ENCODE results near the gene FOXB1. TPM values are rescaled to one million over a fixed set of nuclear protein-coding genes. Genes with fewer than 3 reads are reported as not detected.

Gene FOXB1
- total RNA-seq, result 1 to 10 TPM; 1.2 to 2.8 TPM

DNA sequence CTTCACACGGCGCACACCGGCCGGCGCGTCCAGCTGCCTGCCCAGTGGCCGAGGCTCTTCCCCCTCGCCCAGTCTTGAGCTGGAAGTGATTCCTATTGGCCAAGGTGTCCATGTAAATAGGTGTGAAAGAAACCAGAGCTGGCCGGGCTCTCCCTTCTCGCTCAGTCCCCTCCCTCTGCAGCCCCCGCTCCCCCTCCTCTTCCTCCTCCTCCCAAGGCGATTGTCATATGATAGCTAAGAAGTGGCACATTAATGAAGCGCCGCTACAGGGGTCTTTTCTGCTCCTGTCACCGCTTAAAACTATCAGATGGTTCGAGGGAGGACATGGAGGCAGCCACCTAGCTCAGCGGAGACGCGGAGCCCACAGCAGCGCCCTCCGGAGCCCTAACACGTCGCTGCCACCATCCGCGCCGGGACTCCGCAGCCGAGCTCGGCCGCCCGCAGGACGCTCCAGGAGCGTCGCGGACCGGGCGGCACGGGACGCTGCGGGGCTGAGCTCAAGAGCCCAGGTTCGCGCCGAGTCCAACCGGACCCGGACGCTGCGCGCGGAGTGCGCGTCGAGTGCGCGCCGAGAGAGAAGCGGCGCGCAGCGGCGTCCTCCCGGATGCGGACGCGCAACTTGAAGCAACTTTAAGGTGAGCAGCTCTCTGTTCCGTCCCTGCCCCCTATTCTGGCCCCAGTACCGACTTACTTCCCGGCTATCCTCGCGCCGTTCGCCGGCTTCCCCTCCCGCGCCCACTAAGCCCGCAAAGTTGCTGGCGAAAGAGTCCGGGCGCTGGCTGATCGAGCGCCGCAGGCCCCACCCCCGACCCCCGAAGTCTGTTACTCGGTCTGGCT lies at the start of gene FOXB1:
Gene FOXB1, plus strand, starts transcription at position 303 of the 837 bp plus-strand sequence. CDS start 653 bp downstream, outside the sequence.
- H3K9me3 Mint-ChIP-seq (ENCODE audit: low read depth), result no peaks in the 10 kb centered on the region
- H3K27ac Mint-ChIP-seq, result peak within 1 kb of the TSS; percentile 94
- ATAC-seq, result peak; percentile 35
- peaks cover 22% of the 10 kb centered on the region for H3K36me3 Mint-ChIP-seq
- peak; percentile 71 for DNase-seq
- H3K27me3 Mint-ChIP-seq, result peaks cover 79% of the 10 kb centered on the region
- peak within 1 kb of the TSS; percentile 94 for H3K4me3 Mint-ChIP-seq
- peaks cover 50% of the 10 kb centered on the region for H3K4me1 Mint-ChIP-seq
- CTCF ChIA-PET, result interaction anchor here (0.7 to 4.6 kb wide), 15 partner anchors 9 to 252 kb away, joined by 3 to 45 read pairs (median 4); no protein-coding TSS in a partner anchor

DNA sequence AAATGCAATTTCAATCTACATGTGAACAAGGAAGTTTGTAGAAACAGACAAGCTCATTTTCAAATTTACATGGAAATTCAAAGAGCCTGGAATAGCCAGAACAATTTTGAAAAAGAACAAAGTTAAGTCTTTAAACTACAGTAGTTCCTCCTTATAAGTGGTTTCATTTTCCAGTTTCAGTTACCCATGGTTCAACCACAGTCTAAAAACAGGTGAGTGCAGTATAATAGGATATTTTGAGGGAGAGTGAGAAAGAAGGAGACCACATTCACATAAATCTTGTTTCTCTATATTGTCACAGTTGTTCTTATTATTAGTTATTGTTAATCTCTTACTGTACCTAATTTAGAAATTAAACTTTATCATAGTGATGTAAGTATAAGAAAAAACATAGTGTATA lies 45.8 kb upstream of the FOXB1 start:
- H3K4me1 Mint-ChIP-seq, result peaks cover 5% of the 10 kb centered on the region
- peaks cover 46% of the 10 kb centered on the region for H3K27me3 Mint-ChIP-seq
- CTCF ChIA-PET, result no interaction called here
- H3K9me3 Mint-ChIP-seq (ENCODE audit: low read depth), result peaks cover 24% of the 10 kb centered on the region
- ATAC-seq (no peak), DNase-seq (no peak)
- H3K4me3 Mint-ChIP-seq, result no peak overlapping the region
- no peak overlapping the region for H3K27ac Mint-ChIP-seq
- peaks cover 25% of the 10 kb centered on the region for H3K36me3 Mint-ChIP-seq

GRCh38 chr15:59960318-59960717 lies 43.8 kb upstream of the FOXB1 start:
- DNase-seq (no peak), ATAC-seq (no peak)
- CTCF ChIA-PET, result no interaction called here
- no peak overlapping the region for H3K27ac Mint-ChIP-seq
- H3K36me3 Mint-ChIP-seq, result peaks cover 39% of the 10 kb centered on the region
- H3K9me3 Mint-ChIP-seq (ENCODE audit: low read depth), result peaks cover 24% of the 10 kb centered on the region
- H3K27me3 Mint-ChIP-seq, result peaks cover 33% of the 10 kb centered on the region
- H3K4me3 Mint-ChIP-seq, result no peak overlapping the region
- peaks cover 5% of the 10 kb centered on the region for H3K4me1 Mint-ChIP-seq

DNA sequence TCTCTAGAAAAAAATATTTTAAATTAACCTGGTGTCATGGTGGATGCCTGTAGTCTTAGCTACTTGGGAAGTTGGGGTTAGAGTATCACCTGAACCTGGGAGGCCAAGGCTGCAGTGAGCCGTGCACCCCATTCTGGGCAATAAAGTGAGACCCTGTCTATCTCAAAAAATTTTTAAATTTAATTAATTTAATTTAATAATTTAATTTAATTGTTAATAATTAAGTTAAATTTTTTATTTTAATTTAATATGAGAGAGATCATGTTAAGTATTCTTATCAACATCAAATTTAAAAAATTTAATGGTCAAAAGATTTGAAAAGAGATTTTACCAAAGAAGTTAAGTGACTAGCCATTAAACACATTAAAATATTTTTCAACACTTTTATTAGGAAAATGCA lies 40.8 kb upstream of the FOXB1 start:
- Mint-ChIP-seq H3K4me3 (no peak overlapping the region), H3K4me1 (peaks cover 14% of the 10 kb centered on the region), H3K27me3 (peaks cover 29% of the 10 kb centered on the region), H3K36me3 (peaks cover 40% of the 10 kb centered on the region), H3K27ac (no peak overlapping the region), H3K9me3 (ENCODE audit: low read depth) (peaks cover 21% of the 10 kb centered on the region)
- CTCF ChIA-PET, result no interaction called here
- DNase-seq, result no peak
- ATAC-seq, result no peak

DNA sequence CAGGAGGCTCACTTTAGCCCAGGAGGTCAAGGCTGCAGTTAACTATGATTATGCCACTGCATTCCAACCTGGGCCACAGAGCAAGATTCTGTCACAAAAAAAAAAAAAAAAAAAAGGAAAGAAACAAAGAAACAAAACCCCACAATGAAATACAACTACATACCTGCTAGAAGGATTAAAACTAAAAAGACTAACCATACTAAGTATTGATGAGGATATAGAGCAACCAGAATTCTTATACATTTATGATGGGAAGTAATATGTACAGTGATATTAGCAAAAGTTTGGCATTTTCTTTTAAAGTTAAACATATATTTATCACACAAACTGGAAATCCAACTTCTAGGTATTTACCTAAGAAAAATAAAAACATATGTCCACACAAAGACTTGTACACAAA lies 40.2 kb upstream of the FOXB1 start:
- Mint-ChIP-seq H3K4me1 (peaks cover 14% of the 10 kb centered on the region), H3K4me3 (no peak overlapping the region), H3K27me3 (peaks cover 35% of the 10 kb centered on the region), H3K36me3 (peaks cover 42% of the 10 kb centered on the region), H3K9me3 (ENCODE audit: low read depth) (peaks cover 21% of the 10 kb centered on the region), H3K27ac (no peak overlapping the region)
- no peak for DNase-seq
- CTCF ChIA-PET, result no interaction called here
- no peak for ATAC-seq

DNA sequence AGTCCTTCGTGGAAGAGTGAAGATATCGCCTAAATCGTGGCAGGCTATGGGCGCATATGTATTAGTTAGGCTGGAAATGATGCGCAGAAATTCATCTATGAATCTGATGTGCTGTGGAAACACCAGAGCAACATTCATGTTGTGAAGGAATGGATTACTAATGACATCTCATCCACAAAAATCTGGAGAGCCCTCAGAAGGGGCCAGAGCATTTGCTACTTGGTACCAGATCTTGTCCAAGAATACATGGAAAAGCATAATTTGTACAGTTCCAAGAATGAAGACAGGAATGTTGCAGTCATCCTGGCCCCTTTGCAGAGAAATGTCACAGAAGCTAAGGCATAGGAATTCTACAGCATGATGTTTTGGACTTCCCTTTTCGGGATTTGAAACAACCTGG lies 38.4 kb upstream of the FOXB1 start:
- H3K36me3 Mint-ChIP-seq, result peaks cover 36% of the 10 kb centered on the region
- peaks cover 14% of the 10 kb centered on the region for H3K4me1 Mint-ChIP-seq
- H3K27ac Mint-ChIP-seq, result no peak overlapping the region
- H3K9me3 Mint-ChIP-seq (ENCODE audit: low read depth), result peaks cover 11% of the 10 kb centered on the region
- H3K4me3 Mint-ChIP-seq, result no peak overlapping the region
- CTCF ChIA-PET, result interaction anchor here (1.1 kb wide), 2 partner anchors 31 to 45 kb away, joined by 3 read pairs; no protein-coding TSS in a partner anchor
- ATAC-seq, result no peak
- peaks cover 36% of the 10 kb centered on the region for H3K27me3 Mint-ChIP-seq
- no peak for DNase-seq

- ATAC-seq (no peak), DNase-seq (no peak)
- Mint-ChIP-seq H3K27ac (no peak overlapping the region), H3K27me3 (peaks cover 34% of the 10 kb centered on the region), H3K4me1 (peaks cover 14% of the 10 kb centered on the region), H3K4me3 (no peak overlapping the region), H3K9me3 (ENCODE audit: low read depth) (peaks cover 7% of the 10 kb centered on the region), H3K36me3 (peaks cover 34% of the 10 kb centered on the region)
- CTCF ChIA-PET, result interaction anchor here (1.1 kb wide), 2 partner anchors 30 to 46 kb away, joined by 3 read pairs; no protein-coding TSS in a partner anchor
Measured at GRCh38 chr15:59966262-59966661, 37.8 kb upstream of the FOXB1 start.

- DNase-seq, result no peak
- peaks cover 3% of the 10 kb centered on the region for H3K9me3 Mint-ChIP-seq (ENCODE audit: low read depth)
- CTCF ChIA-PET, result interaction anchor here (1.5 kb wide), 1 partner anchor 50 kb away, joined by 3 read pairs; no protein-coding TSS in a partner anchor
- H3K4me3 Mint-ChIP-seq, result no peak overlapping the region
- H3K27me3 Mint-ChIP-seq, result peaks cover 38% of the 10 kb centered on the region
- H3K27ac Mint-ChIP-seq, result no peak overlapping the region
- no peak for ATAC-seq
- peaks cover 26% of the 10 kb centered on the region for H3K36me3 Mint-ChIP-seq
- peaks cover 16% of the 10 kb centered on the region for H3K4me1 Mint-ChIP-seq
Measured at GRCh38 chr15:59968314-59968713, 35.8 kb upstream of the FOXB1 start.

DNA sequence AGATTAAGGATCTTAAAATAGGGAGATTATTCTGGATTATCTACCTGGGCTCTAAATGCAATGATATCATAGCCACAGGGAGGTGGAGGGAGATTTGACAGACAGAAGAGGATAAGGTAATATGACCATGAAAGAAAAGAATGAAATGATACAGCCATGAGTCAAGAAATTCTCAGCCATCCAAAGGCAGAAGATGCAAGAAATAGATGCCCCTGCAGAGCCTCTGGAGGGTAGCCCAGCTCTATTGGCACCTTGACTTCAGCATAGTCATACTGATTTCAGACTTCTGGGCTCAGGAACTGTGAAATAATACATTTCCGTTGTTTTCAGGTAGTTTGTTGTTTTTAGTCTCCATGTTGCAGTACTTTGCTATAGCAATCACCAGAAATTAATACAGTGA lies 31.9 kb upstream of the FOXB1 start:
- Mint-ChIP-seq H3K4me3 (no peak overlapping the region), H3K36me3 (peaks cover 23% of the 10 kb centered on the region), H3K9me3 (ENCODE audit: low read depth) (no peaks in the 10 kb centered on the region), H3K4me1 (peaks cover 23% of the 10 kb centered on the region), H3K27ac (no peak overlapping the region), H3K27me3 (peaks cover 31% of the 10 kb centered on the region)
- CTCF ChIA-PET, result interaction anchor here (0.8 to 1.0 kb wide), 2 partner anchors 21 to 54 kb away, joined by 3 read pairs; no protein-coding TSS in a partner anchor
- ATAC-seq (no peak), DNase-seq (no peak)

DNA sequence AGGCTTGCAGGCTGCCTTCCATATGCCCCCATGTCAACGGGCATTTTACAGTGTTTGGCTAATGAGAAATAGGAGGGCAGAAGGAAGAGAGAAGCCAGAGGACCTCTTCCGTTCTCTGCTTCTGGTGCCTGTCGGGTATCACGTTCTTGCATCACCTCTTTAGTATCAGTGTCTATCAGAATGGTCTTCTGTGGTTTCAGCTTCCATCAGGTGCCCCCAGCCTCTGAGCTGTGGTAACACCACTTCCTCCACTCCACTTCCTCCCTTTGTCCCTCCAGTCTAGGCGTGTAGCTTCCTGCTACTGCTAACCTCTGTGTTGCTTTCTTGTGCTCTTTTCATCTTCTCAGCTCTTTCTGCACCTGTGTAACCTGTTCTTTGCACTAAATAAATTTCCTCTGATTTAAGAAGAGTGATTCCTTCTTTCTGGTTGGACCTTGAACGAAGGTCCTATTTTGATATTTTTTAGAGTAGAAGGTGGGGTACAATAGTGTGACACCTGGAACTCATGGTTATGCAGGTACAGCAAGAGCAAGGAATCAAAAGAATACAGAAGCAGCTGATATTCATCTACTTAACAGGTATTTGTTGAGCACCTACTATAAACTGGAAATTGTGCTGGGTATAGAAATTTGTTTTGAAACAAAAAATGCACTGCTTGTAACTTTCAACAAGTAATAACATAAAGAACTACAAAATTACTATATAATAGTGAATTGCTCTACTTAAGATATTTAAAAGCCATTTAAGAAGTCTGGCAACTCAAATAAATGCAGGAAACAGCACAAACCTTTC lies 27.4 kb upstream of the FOXB1 start:
- Mint-ChIP-seq H3K9me3 (ENCODE audit: low read depth) (peaks cover 3% of the 10 kb centered on the region), H3K4me3 (peak overlapping the region; percentile 51), H3K36me3 (peaks cover 24% of the 10 kb centered on the region), H3K27me3 (peaks cover 20% of the 10 kb centered on the region), H3K4me1 (peaks cover 29% of the 10 kb centered on the region), H3K27ac (peak overlapping the region; percentile 90)
- ATAC-seq (peak; percentile 97), DNase-seq (peak; percentile 93)
- CTCF ChIA-PET, result interaction anchor here (1.5 to 2.5 kb wide), 4 partner anchors 21 to 61 kb away, joined by 4 to 9 read pairs (median 8); partner anchors contain the start of gene FOXB1

DNA sequence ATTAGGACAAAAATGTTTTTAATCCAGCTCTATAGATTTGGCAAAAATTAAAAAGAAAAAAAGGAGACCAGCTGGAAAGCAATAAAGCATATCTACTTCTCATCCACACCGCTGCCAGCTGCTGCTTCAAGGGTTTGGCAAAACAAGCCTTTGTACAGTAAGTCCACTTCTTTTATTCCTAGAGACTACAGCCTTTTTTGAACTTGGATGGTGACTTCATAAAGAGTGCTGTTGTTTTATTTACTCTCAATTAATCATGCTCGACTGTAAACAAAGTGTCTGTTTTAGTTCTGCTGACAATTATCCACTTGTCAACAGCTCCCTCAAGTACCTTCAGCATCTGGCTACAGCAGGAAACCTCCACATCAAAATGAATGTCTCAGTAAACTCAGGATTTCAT lies 12.3 kb upstream of the FOXB1 start:
- CTCF ChIA-PET, result interaction anchor here (1.1 to 2.0 kb wide), 5 partner anchors 10 to 335 kb away, joined by 3 to 8 read pairs (median 4); partner anchors contain the start of gene FOXB1
- Mint-ChIP-seq H3K4me3 (no peak overlapping the region), H3K27ac (no peak overlapping the region), H3K27me3 (peaks cover 85% of the 10 kb centered on the region), H3K4me1 (peaks cover 32% of the 10 kb centered on the region), H3K9me3 (ENCODE audit: low read depth) (no peaks in the 10 kb centered on the region), H3K36me3 (peaks cover 3% of the 10 kb centered on the region)
- ATAC-seq (no peak), DNase-seq (no peak)

GRCh38 chr15:59993041-59993750 lies 10.9 kb upstream of the FOXB1 start:
- Mint-ChIP-seq H3K27ac (no peak overlapping the region), H3K9me3 (ENCODE audit: low read depth) (no peaks in the 10 kb centered on the region), H3K4me3 (no peak overlapping the region), H3K4me1 (peaks cover 44% of the 10 kb centered on the region), H3K36me3 (no peaks in the 10 kb centered on the region), H3K27me3 (peaks cover 83% of the 10 kb centered on the region)
- DNase-seq, result no peak
- CTCF ChIA-PET, result interaction anchor here (0.9 to 5.4 kb wide), 8 partner anchors 10 to 187 kb away, joined by 3 to 45 read pairs (median 6); partner anchors contain the start of gene FOXB1
- no peak for ATAC-seq
